Measurements from ENCODE around the gene MUTYH.
"Not testable (repeated sequence)": the region's sequence is repeated elsewhere in the genome, so short reads cannot be mapped to it uniquely, and the experiment has no call there.

The MUTYH gene

GRCh38 chr1:45297666-45298356 is 42.4 kb downstream of the MUTYH start:
- Histone ChIP-seq H3K27ac (ENCODE audit: low read length) (no peak overlapping the region), H3K4me1 (ENCODE audit: control insufficient read depth in 1 of 2, insufficient read depth in 2 of 2, low read length in 2 of 2) (no peaks in the 10 kb centered on the region), H3K36me3 (ENCODE audit: control insufficient read depth in 1 of 2, insufficient read depth in 2 of 2, low read length in 2 of 2) (no peaks in the 10 kb centered on the region), H3K9me3 (ENCODE audit: control insufficient read depth in 1 of 2, low read length in 2 of 2) (no peaks in the 10 kb centered on the region), H3K4me3 (ENCODE audit: low read depth in 1 of 2, low read length in 2 of 2) (no peak overlapping the region), H3K27me3 (ENCODE audit: low read depth, low read length) (no peaks in the 10 kb centered on the region)

- Histone ChIP-seq H3K36me3 (ENCODE audit: control insufficient read depth in 1 of 2, insufficient read depth in 2 of 2, low read length in 2 of 2) (no peaks in the 10 kb centered on the region), H3K9me3 (ENCODE audit: control insufficient read depth in 1 of 2, low read length in 2 of 2) (no peaks in the 10 kb centered on the region), H3K27ac (ENCODE audit: low read length) (no peak overlapping the region), H3K4me1 (ENCODE audit: control insufficient read depth in 1 of 2, insufficient read depth in 2 of 2, low read length in 2 of 2) (no peaks in the 10 kb centered on the region), H3K27me3 (ENCODE audit: low read depth, low read length) (no peaks in the 10 kb centered on the region), H3K4me3 (ENCODE audit: low read depth in 1 of 2, low read length in 2 of 2) (no peak overlapping the region)
These were observed 48.5 kb downstream of the MUTYH start for GRCh38 chr1:45291716-45292115.

- not testable (repeated sequence) for H3K36me3 ChIP-seq (ENCODE audit: control insufficient read depth in 1 of 2, insufficient read depth in 2 of 2, low read length in 2 of 2); H3K9me3 ChIP-seq (ENCODE audit: control insufficient read depth in 1 of 2, low read length in 2 of 2); H3K27ac ChIP-seq (ENCODE audit: low read length); H3K4me3 ChIP-seq (ENCODE audit: low read depth in 1 of 2, low read length in 2 of 2); H3K4me1 ChIP-seq (ENCODE audit: control insufficient read depth in 1 of 2, insufficient read depth in 2 of 2, low read length in 2 of 2); H3K27me3 ChIP-seq (ENCODE audit: low read depth, low read length)
These were observed 49.2 kb downstream of the MUTYH start for GRCh38 chr1:45291002-45291401.

GRCh38 chr1:45286521-45286920 is 53.7 kb downstream of the MUTYH start:
- not testable (repeated sequence) for H3K9me3 ChIP-seq (ENCODE audit: control insufficient read depth in 1 of 2, low read length in 2 of 2); H3K27ac ChIP-seq (ENCODE audit: low read length); H3K36me3 ChIP-seq (ENCODE audit: control insufficient read depth in 1 of 2, insufficient read depth in 2 of 2, low read length in 2 of 2); H3K4me3 ChIP-seq (ENCODE audit: low read depth in 1 of 2, low read length in 2 of 2); H3K27me3 ChIP-seq (ENCODE audit: low read depth, low read length); H3K4me1 ChIP-seq (ENCODE audit: control insufficient read depth in 1 of 2, insufficient read depth in 2 of 2, low read length in 2 of 2)

GRCh38 chr1:45284858-45285257 is 55.4 kb downstream of the MUTYH start:
- H3K4me1 ChIP-seq (ENCODE audit: control insufficient read depth in 1 of 2, insufficient read depth in 2 of 2, low read length in 2 of 2); H3K9me3 ChIP-seq (ENCODE audit: control insufficient read depth in 1 of 2, low read length in 2 of 2); H3K27ac ChIP-seq (ENCODE audit: low read length); H3K27me3 ChIP-seq (ENCODE audit: low read depth, low read length); H3K36me3 ChIP-seq (ENCODE audit: control insufficient read depth in 1 of 2, insufficient read depth in 2 of 2, low read length in 2 of 2); H3K4me3 ChIP-seq (ENCODE audit: low read depth in 1 of 2, low read length in 2 of 2): not testable (repeated sequence)

- no peaks in the 10 kb centered on the region for H3K4me1 ChIP-seq (ENCODE audit: control insufficient read depth in 1 of 2, insufficient read depth in 2 of 2, low read length in 2 of 2)
- no peaks in the 10 kb centered on the region for H3K27me3 ChIP-seq (ENCODE audit: low read depth, low read length)
- H3K27ac ChIP-seq (ENCODE audit: low read length), result no peak overlapping the region
- H3K9me3 ChIP-seq (ENCODE audit: control insufficient read depth in 1 of 2, low read length in 2 of 2), result no peaks in the 10 kb centered on the region
- H3K4me3 ChIP-seq (ENCODE audit: low read depth in 1 of 2, low read length in 2 of 2), result no peak overlapping the region
- H3K36me3 ChIP-seq (ENCODE audit: control insufficient read depth in 1 of 2, insufficient read depth in 2 of 2, low read length in 2 of 2), result no peaks in the 10 kb centered on the region
These were observed 57.9 kb downstream of the MUTYH start for GRCh38 chr1:45282351-45282750.

All from muscle layer of duodenum (tissue), 2 donors.